AG10803 (cell line): ENCODE results near the gene SERINC3.

Source experiments
- DNase-seq: peaks from one replicate; pipeline ENCODE4 v3.0.0; 2010; ENCODE audit warnings: low read depth
- H3K4me3 ChIP-seq: 2 replicates; pipeline ENCODE4 v1.5.1; 2011; ENCODE audit warnings: mild to moderate bottlenecking, low read length, control low read depth
- CTCF ChIP-seq: conservative IDR thresholded peaks from 2 replicates; pipeline ENCODE4 v1.5.1; 2011; ENCODE audit warnings: mild to moderate bottlenecking, low read length, control low read depth, inconsistent platforms

Gene SERINC3

GRCh38 chr20:44488551-44488950 is 33.3 kb downstream of the SERINC3 start:
- TF ChIP-seq CTCF: no peak
- H3K4me3 ChIP-seq: no peak overlapping the region
- DNase-seq: no peak

- DNase-seq: no peak
- no peak for TF ChIP-seq CTCF
- no peak overlapping the region for H3K4me3 ChIP-seq
Observed at GRCh38 chr20:44485830-44486198, 36.1 kb downstream of the SERINC3 start.

- no peak for DNase-seq
- H3K4me3 ChIP-seq: no peak overlapping the region
Observed at GRCh38 chr20:44485078-44485829, 36.6 kb downstream of the SERINC3 start.

GRCh38 chr20:44483112-44483511 is 38.8 kb downstream of the SERINC3 start:
- no peak overlapping the region for H3K4me3 ChIP-seq
- no peak for TF ChIP-seq CTCF
- DNase-seq: no peak

More at GRCh38 chr20:44485078-44485829, 36.6 kb downstream of the SERINC3 start:
- no peak for TF ChIP-seq CTCF

GRCh38 chr20:44481719-44482416 is 40.0 kb downstream of the SERINC3 start:
- DNase-seq: no peak
- no peak for TF ChIP-seq CTCF
- no peak overlapping the region for H3K4me3 ChIP-seq

- DNase-seq: no peak
- H3K4me3 ChIP-seq: no peak overlapping the region
- no peak for TF ChIP-seq CTCF
Observed at GRCh38 chr20:44480097-44480496, 41.8 kb downstream of the SERINC3 start.

- DNase-seq: no peak
- no peak for TF ChIP-seq CTCF
- no peak overlapping the region for H3K4me3 ChIP-seq
Observed at GRCh38 chr20:44479643-44480042, 42.2 kb downstream of the SERINC3 start.
